BJ (cell line): Measurements from ENCODE around the gene NDC80. TPM values are rescaled to one million over a fixed set of nuclear protein-coding genes. Genes with fewer than 3 reads are reported as not detected.
"Not testable (repeated sequence)": the region's sequence is repeated elsewhere in the genome, so short reads cannot be mapped to it uniquely, and the experiment has no call there.

Experiments
- CTCF ChIA-PET: fragments of 350-600 bp; formaldehyde crosslinking; extraction: SDS; loops from one replicate; lab custom pipeline; 2021; ENCODE audit warnings: antibody characterized with exemption, inconsistent platforms; lab: Yijun Ruan, JAX
- POLR2A ChIA-PET: fragments of 300-600 bp; sonication (Branson Sonifier 250); formaldehyde crosslinking; extraction: SDS; loops from one replicate; lab custom pipeline; 2021; ENCODE audit warnings: antibody characterized with exemption; lab: Charles Lee
- DNase-seq: peaks from one replicate; pipeline ENCODE4 v3.0.0-alpha.2; 2011; ENCODE audit warnings: low read depth
- H3K27me3 ChIP-seq: 2 replicates; pipeline ENCODE4 v1.6.0; 2011; ENCODE audit warnings: low read length; ENCODE audit not compliant: control insufficient read depth, insufficient read depth
- H3K36me3 ChIP-seq: 2 replicates; pipeline ENCODE4 v1.5.1; 2011; ENCODE audit warnings: low read length; ENCODE audit not compliant: control insufficient read depth, insufficient read depth
- H3K4me3 ChIP-seq: 2 replicates; pipeline ENCODE4 v1.5.1; 2011; ENCODE audit warnings: low read depth, mild to moderate bottlenecking, control low read depth, low read length
- CTCF ChIP-seq: IDR thresholded peaks from 2 replicates; pipeline ENCODE4 v1.5.1; 2011; ENCODE audit warnings: low read depth, mild to moderate bottlenecking, control low read depth, inconsistent platforms, low read length, moderate library complexity; ENCODE audit not compliant: insufficient read depth
- polyA minus RNA-seq: library from RNA; depleted of rRNA, polyadenylated mRNA; stranded (reverse); fragments of >200 nt; gene quantifications from 2 replicates; pipeline ENCODE4 v1.2.3, GENCODE V29; 2011; rRNA and poly(A)+ RNA removed
- polyA plus RNA-seq: library from polyadenylated mRNA; depleted of rRNA; stranded (reverse); fragments of >200 nt; gene quantifications from 2 replicates; pipeline ENCODE4 v1.2.3, GENCODE V29; 2011; rRNA removed

The NDC80 gene
- polyA plus RNA-seq (18.1 and 24.0 TPM in 2 replicates), polyA minus RNA-seq (9.8 and 11.6 TPM in 2 replicates)

DNA sequence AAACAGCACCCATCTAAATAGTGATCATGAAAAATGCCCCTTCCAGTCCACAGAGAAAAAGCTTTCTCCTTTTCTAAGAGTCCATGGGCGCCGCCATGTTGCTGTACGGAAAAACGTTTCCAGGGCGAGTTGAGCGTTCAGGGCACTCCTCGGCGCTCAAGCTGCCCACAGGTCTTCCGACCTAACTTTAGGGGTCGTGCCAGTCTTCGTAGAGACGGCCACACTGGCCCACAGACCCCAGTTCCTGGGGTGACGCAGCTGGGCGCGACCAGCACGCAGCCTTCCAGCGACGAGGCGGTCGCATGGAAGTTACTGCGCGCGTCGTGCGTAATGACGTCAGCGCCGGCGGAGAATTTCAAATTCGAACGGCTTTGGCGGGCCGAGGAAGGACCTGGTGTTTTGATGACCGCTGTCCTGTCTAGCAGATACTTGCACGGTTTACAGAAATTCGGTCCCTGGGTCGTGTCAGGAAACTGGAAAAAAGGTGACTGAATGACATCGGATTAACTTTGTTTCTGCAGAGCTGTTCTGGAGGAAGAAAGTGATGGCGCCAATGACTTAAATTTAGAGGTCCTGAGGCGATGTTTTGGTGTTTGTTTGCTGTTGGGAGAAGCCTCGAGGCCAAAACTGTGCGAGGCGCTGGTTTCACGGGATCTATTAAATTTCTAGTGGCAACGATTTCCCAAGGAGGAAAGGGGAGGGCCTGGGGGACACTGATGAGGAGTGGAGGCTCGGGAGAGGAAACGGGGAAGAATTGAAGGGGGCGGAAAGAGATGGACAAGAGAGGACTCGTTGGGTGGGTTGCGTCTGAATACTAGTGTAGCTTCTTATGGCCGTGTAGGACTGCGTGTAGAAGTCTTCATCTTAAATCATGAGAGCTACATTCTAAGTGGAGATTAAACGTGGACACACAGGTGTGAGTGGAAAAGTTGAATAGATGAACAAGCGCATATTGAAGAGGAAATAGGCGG is at the start of gene NDC80, which contains the start of gene METTL4:
NDC80 (plus strand) TSS at position 358 of the 971 bp plus-strand sequence. CDS start 1,429 bp downstream, outside the sequence.
METTL4 (minus strand) TSS at position 306 of the 971 bp plus-strand sequence. CDS start 4,289 bp downstream, outside the sequence.
- ChIA-PET CTCF (interaction anchor here (1.1 kb wide), 1 partner anchor 18 kb away, joined by 4 read pairs; no protein-coding TSS in a partner anchor), POLR2A (interaction anchor here (0.6 kb wide), 1 partner anchor 1844 kb away, joined by 3 read pairs; no protein-coding TSS in a partner anchor)
- Histone ChIP-seq H3K4me3 (peak within 1 kb of the TSS; percentile 61), H3K27me3 (no peaks in the 10 kb centered on the region), H3K36me3 (no peaks in the 10 kb centered on the region)
- no peak for TF ChIP-seq CTCF
- DNase-seq = peak; percentile 50

DNA sequence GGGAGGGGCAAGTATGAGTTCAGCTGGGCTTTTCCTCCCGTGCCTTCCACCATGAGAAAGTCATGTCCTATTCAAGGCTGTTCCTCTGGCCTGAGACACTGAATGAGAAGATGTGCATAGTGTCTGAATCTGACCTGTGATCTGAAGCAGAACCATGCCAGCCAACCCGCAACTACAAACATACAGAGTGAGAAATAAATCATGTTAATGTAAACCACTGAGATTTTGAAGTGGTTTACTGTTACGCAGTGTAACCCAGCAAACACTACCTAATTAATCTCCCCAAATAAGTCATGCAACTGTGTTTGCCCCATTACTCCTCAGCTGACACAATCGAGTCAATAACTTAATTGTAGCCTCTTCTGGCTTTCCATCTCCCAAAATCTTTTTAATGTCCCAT is 49.2 kb upstream of the NDC80 start:
- Histone ChIP-seq H3K27me3 (no peaks in the 10 kb centered on the region), H3K4me3 (no peak overlapping the region), H3K36me3 (no peaks in the 10 kb centered on the region)
- DNase-seq = no peak
- no peak for TF ChIP-seq CTCF
- ChIA-PET POLR2A (no interaction called here), CTCF (interaction anchor here (0.7 kb wide), 1 partner anchor 418 kb away, joined by 3 read pairs; no protein-coding TSS in a partner anchor)

DNA sequence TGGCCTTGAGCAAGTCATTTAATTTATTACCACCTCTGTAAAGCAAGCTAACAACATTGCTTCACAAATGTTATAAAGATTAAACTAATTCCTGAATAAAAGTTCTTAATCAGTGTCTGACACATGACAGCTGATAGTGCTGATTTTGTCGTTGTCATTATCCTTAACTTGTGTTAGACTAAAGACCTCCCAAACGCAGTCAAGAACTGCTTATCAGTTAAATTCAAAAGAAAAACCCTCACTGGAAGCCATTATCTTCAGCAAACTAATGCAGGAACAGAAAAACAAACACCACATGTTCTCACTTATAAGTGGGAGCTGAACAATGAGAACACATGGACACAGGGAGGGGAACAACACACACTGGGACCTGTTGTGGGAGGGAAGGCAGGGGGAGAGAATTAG is 46.6 kb upstream of the NDC80 start:
- H3K27me3 ChIP-seq, DNase-seq, H3K4me3 ChIP-seq, POLR2A ChIA-PET, CTCF ChIA-PET, H3K36me3 ChIP-seq: not testable (repeated sequence)

DNA sequence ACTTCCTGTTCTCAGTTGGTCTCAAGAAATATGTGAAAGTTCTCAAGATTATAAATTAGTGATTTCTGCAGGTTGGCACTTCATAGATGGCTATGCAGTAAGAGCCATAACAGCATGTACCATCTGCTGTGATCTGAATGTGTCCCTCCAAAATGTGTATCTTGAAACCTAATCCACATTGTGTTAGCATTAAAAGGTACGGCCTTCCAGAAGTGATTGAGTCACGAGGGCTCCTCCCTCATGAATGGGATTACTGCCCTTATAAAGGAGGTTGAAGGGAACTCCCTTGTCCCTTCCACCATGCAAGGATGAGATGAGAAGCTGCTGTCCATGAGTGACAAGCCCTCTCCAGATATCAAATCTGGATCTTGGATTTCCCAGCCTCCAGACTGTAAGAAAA is 45.0 kb upstream of the NDC80 start:
- POLR2A ChIA-PET = no interaction called here
- no peak overlapping the region for H3K4me3 ChIP-seq
- H3K27me3 ChIP-seq = no peaks in the 10 kb centered on the region
- H3K36me3 ChIP-seq = no peaks in the 10 kb centered on the region
- DNase-seq = no peak
- no peak for TF ChIP-seq CTCF
- CTCF ChIA-PET = interaction anchor here (0.9 kb wide), 1 partner anchor 77 kb away, joined by 3 read pairs; no protein-coding TSS in a partner anchor

DNA sequence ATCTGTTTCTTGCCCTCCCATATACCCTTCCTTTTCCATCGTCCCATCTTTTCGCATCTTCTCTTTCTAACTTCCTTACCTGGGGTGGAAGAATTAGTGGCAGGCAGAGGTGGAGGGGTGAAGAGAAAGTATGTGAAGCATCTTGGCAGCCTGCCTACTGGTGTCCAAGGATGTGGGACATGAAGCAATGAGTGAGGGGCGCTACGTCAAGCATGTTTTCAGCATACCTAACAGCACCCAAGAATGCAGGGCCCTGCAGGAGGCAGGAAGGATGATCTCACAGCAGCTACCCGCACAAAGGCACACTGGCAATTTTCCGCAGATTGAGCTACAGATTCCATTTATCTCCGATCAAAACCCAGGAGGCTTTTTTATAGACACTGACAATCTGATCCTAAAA is 42.2 kb upstream of the NDC80 start:
- CTCF ChIA-PET = no interaction called here
- DNase-seq = no peak
- Histone ChIP-seq H3K27me3 (no peaks in the 10 kb centered on the region), H3K36me3 (no peaks in the 10 kb centered on the region), H3K4me3 (no peak overlapping the region)
- POLR2A ChIA-PET = no interaction called here
- TF ChIP-seq CTCF = no peak
